Neural cell (in vitro differentiated cells): ENCODE results near the gene ADGRG1. TPM values are rescaled to one million over a fixed set of nuclear protein-coding genes. Genes with fewer than 3 reads are reported as not detected.

ENCODE experiments used
- H2AFZ ChIP-seq: fragments of 200-600, 300-800 bp; sonication (generic), shearing (Covaris generic); 2 replicates; pipeline ENCODE4 v1.6.0; 2014; ENCODE audit warnings: low read depth, mild to moderate bottlenecking, antibody characterized with exemption, low read length, moderate library complexity
- H3F3A ChIP-seq: fragments of 200-600 bp; shearing (Covaris generic); 2 replicates; pipeline ENCODE4 v1.6.1; 2016; ENCODE audit warnings: mild to moderate bottlenecking, moderate library complexity, mixed read lengths, antibody characterized with exemption, low read length; ENCODE audit not compliant: insufficient read depth, poor library complexity, severe bottlenecking
- H3K27ac ChIP-seq: fragments of 200-600, 300-800 bp; sonication (generic), shearing (Covaris generic); 2 replicates; pipeline ENCODE4 v1.5.1; 2014; ENCODE audit warnings: mild to moderate bottlenecking, low read length, moderate library complexity
- H3K27me3 ChIP-seq: fragments of 300-800, 200-600 bp; sonication (generic), shearing (Covaris generic); 2 replicates; pipeline ENCODE4 v1.6.0; 2014; ENCODE audit warnings: mild to moderate bottlenecking, low read depth, low read length, moderate library complexity; ENCODE audit not compliant: insufficient read depth
- H3K36me3 ChIP-seq: fragments of 300-800, 200-600 bp; sonication (generic), shearing (Covaris generic); 2 replicates; pipeline ENCODE4 v1.5.1; 2014; ENCODE audit warnings: mild to moderate bottlenecking, antibody characterized with exemption, low read length, moderate library complexity; ENCODE audit not compliant: insufficient read depth
- H3K4me2 ChIP-seq: fragments of 300-800, 200-600 bp; sonication (generic), shearing (Covaris generic); 2 replicates; pipeline ENCODE4 v1.6.0; 2014; ENCODE audit warnings: mild to moderate bottlenecking, low read length
- H3K4me3 ChIP-seq: fragments of 300-800, 200-600 bp; sonication (generic), shearing (Covaris generic); 2 replicates; pipeline ENCODE4 v1.5.1; 2014; ENCODE audit warnings: mild to moderate bottlenecking, low read length, moderate library complexity
- H3K79me2 ChIP-seq: fragments of 200-600 bp; shearing (Covaris generic); replicated peaks from 2 replicates; pipeline ENCODE4 v1.6.0; 2014; ENCODE audit warnings: mild to moderate bottlenecking, low read length, moderate library complexity; ENCODE audit not compliant: insufficient read depth
- H3K9ac ChIP-seq: fragments of 300-800, 200-600 bp; sonication (generic), shearing (Covaris generic); 2 replicates; pipeline ENCODE4 v1.6.1; 2016; ENCODE audit warnings: mild to moderate bottlenecking, low read length, mixed read lengths
- H3K9me2 ChIP-seq: fragments of 200-600 bp; shearing (Covaris generic); 2 replicates; pipeline ENCODE4 v1.6.1; 2016; ENCODE audit warnings: mild to moderate bottlenecking, low read length, mixed read lengths; ENCODE audit not compliant: insufficient read depth
- H3K9me3 ChIP-seq: fragments of 200-600, 300-800 bp; sonication (generic), shearing (Covaris generic); 2 replicates; pipeline ENCODE4 v1.6.1; 2016; ENCODE audit warnings: mild to moderate bottlenecking, mixed run types, low read length, moderate library complexity, mixed read lengths
- H4K20me1 ChIP-seq: fragments of 200-600 bp; shearing (Covaris generic); 2 replicates; pipeline ENCODE4 v1.6.1; 2016; ENCODE audit warnings: mild to moderate bottlenecking, mixed run types; ENCODE audit not compliant: insufficient read depth
- CTCF ChIP-seq: fragments of 450-650 bp; IDR thresholded peaks from 2 replicates; pipeline ENCODE4 v1.5.1; 2014; ENCODE audit warnings: antibody characterized with exemption, mild to moderate bottlenecking, moderate library complexity; ENCODE audit not compliant: poor library complexity, severe bottlenecking
- EP300 ChIP-seq: fragments of 450-650 bp; conservative IDR thresholded peaks from 2 replicates; pipeline ENCODE4 v1.6.1; 2014; ENCODE audit warnings: antibody characterized with exemption, mild to moderate bottlenecking, moderate library complexity; ENCODE audit not compliant: poor library complexity, severe bottlenecking
- EZH2 ChIP-seq: fragments of 200-600, 300-800 bp; shearing (Covaris generic), sonication (generic); IDR thresholded peaks from 2 replicates; pipeline ENCODE4 v1.6.1; 2014; ENCODE audit warnings: antibody characterized with exemption, low read length, borderline replicate concordance, mild to moderate bottlenecking; ENCODE audit not compliant: insufficient read depth, poor library complexity, severe bottlenecking
- MXI1 ChIP-seq: fragments of 450-650 bp; conservative IDR thresholded peaks from 2 replicates; pipeline ENCODE4 v1.6.1; 2014; ENCODE audit warnings: antibody characterized with exemption, mild to moderate bottlenecking; ENCODE audit not compliant: poor library complexity, severe bottlenecking
- POLR2AphosphoS5 ChIP-seq: IDR thresholded peaks from 2 replicates; pipeline ENCODE4 v1.6.1; 2012
- RAD21 ChIP-seq: fragments of 450-650 bp; conservative IDR thresholded peaks from 2 replicates; pipeline ENCODE4 v1.6.1; 2014; ENCODE audit warnings: antibody characterized with exemption, mild to moderate bottlenecking, moderate library complexity
- REST ChIP-seq: IDR thresholded peaks from 2 replicates; pipeline ENCODE4 v1.6.1; 2012; ENCODE audit warnings: borderline replicate concordance
- SMC3 ChIP-seq: fragments of 450-650 bp; conservative IDR thresholded peaks from 2 replicates; pipeline ENCODE4 v1.6.1; 2014; ENCODE audit warnings: antibody characterized with exemption, mild to moderate bottlenecking, moderate library complexity; ENCODE audit not compliant: poor library complexity
- TAF1 ChIP-seq: IDR thresholded peaks from 2 replicates; pipeline ENCODE4 v1.6.1; 2012; ENCODE audit warnings: low read depth
- polyA plus RNA-seq: library from polyadenylated mRNA; depleted of rRNA; stranded (reverse); fragments of >200 nt; gene quantifications from 2 replicates; pipeline ENCODE4 v1.2.3, GENCODE V29; 2014

The ADGRG1 gene
- polyA plus RNA-seq, 1 donor from 2014 or later, result 86.8 TPM

DNA sequence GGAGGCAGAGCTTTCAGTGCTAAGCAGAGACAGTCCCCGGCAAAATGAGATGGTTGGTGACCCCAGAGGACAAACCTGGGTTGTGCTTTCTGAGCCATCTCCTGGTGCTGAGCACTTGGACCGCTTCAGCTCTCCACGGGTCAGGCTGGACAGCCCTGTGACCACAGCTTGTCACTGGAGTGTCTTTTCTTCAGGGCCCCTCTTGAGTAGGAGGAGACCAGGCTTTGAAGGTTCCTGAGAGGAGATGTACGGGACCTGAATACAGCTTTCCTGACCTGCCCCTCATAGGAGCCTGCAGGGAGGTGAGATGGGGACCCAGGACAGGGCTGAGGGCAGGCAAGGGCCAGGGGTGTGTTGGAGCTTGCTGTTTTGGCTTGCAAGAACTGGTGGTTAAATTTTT is 17.8 kb upstream of the ADGRG1 start:
- H3K4me2 ChIP-seq, result no peak overlapping the region
- TF ChIP-seq EZH2 (no peak), RAD21 (no peak), SMC3 (no peak), EP300 (no peak), POLR2AphosphoS5 (no peak), TAF1 (no peak), REST (no peak), CTCF (no peak)
- no peaks in the 10 kb centered on the region for H3K9me3 ChIP-seq
- H3K9ac ChIP-seq, result no peak overlapping the region
- H3K4me3 ChIP-seq, result no peak overlapping the region
- no peaks in the 10 kb centered on the region for H3K36me3 ChIP-seq
- H2AFZ ChIP-seq, result no peak overlapping the region
- no peaks in the 10 kb centered on the region for H3F3A ChIP-seq
- H3K79me2 ChIP-seq, result no peaks in the 10 kb centered on the region
- H4K20me1 ChIP-seq, result no peaks in the 10 kb centered on the region
- H3K9me2 ChIP-seq, result no peaks in the 10 kb centered on the region
- no peaks in the 10 kb centered on the region for H3K27me3 ChIP-seq
- H3K27ac ChIP-seq, result no peak overlapping the region

DNA sequence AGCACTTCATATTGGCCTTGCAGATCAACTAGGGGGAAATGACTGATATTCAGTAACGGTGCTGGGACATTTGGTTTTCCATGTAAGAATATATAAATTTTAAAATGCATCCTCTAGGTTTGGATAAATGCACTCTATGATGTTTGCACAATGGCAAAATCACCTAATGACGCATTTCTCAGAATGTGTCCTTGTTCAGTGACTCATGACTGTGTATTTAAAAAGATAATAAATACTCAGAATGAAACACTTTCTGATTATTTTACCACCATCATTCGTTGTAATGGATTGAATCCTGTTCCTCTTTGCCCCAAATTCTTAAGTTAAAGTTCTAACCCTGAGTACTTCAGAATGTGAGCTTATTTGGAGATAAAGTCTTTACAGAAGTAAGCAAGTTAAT is 17.2 kb upstream of the ADGRG1 start:
- TF ChIP-seq TAF1 (no peak), EP300 (no peak), POLR2AphosphoS5 (no peak), MXI1 (no peak), CTCF (no peak), EZH2 (no peak), RAD21 (no peak), REST (no peak), SMC3 (no peak)
- no peak overlapping the region for H3K4me2 ChIP-seq
- H3K4me3 ChIP-seq, result no peak overlapping the region
- H2AFZ ChIP-seq, result no peak overlapping the region
- no peaks in the 10 kb centered on the region for H3K79me2 ChIP-seq
- H3K36me3 ChIP-seq, result no peaks in the 10 kb centered on the region
- no peaks in the 10 kb centered on the region for H3K9me2 ChIP-seq
- H3K27ac ChIP-seq, result no peak overlapping the region
- no peaks in the 10 kb centered on the region for H3K27me3 ChIP-seq
- no peaks in the 10 kb centered on the region for H4K20me1 ChIP-seq
- H3F3A ChIP-seq, result no peaks in the 10 kb centered on the region
- H3K9ac ChIP-seq, result no peak overlapping the region
- no peaks in the 10 kb centered on the region for H3K9me3 ChIP-seq
